ENCODE data around the gene CTNND1. TPM values are rescaled to one million over a fixed set of nuclear protein-coding genes. Genes with fewer than 3 reads are reported as not detected.
A peak's percentile ranks its signal among the peaks of the same experiment; 100 is the strongest.

The CTNND1 gene
- total RNA-seq, 3 donors from 2014 or later = 311 to 545 (median 448) TPM

DNA sequence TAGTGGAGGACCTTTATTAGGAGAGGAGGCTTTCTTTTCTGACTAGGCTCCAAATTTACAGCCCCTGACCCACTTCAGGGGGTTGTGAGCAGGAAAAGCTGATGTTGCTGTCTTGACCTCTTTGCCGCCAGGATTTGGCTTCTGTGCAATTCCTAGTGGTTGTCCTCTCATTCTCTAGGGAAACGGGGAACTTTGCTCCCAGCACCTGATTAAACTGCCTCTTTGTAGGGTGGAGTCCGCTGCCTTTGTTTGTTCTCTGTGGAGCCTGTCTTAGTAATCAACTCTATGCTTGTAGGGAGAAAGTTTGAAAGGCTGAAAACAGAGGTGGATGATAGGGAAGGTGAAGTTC is 16.3 kb downstream of the CTNND1 start:
- no peaks in the 10 kb centered on the region for H3K36me3 ChIP-seq (ENCODE audit: low read depth)
- ATAC-seq = peak; percentile 77
- no peaks in the 10 kb centered on the region for H3K9me3 ChIP-seq
- peaks cover 87% of the 10 kb centered on the region for H3K4me1 ChIP-seq (ENCODE audit: low read depth)
- peak overlapping the region; percentile 11 for H3K4me3 ChIP-seq
- TF ChIP-seq, protein P1, sequence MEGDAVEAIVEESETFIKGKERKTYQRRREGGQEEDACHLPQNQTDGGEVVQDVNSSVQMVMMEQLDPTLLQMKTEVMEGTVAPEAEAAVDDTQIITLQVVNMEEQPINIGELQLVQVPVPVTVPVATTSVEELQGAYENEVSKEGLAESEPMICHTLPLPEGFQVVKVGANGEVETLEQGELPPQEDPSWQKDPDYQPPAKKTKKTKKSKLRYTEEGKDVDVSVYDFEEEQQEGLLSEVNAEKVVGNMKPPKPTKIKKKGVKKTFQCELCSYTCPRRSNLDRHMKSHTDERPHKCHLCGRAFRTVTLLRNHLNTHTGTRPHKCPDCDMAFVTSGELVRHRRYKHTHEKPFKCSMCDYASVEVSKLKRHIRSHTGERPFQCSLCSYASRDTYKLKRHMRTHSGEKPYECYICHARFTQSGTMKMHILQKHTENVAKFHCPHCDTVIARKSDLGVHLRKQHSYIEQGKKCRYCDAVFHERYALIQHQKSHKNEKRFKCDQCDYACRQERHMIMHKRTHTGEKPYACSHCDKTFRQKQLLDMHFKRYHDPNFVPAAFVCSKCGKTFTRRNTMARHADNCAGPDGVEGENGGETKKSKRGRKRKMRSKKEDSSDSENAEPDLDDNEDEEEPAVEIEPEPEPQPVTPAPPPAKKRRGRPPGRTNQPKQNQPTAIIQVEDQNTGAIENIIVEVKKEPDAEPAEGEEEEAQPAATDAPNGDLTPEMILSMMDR (IDR thresholded peaks at IDR 0.05) = no peak
- intact Hi-C loops (cut with DNase I, micrococcal nuclease) = no loop called here
- DNase-seq = peak in 2 of 3 donors; percentile 50 to 87

DNA sequence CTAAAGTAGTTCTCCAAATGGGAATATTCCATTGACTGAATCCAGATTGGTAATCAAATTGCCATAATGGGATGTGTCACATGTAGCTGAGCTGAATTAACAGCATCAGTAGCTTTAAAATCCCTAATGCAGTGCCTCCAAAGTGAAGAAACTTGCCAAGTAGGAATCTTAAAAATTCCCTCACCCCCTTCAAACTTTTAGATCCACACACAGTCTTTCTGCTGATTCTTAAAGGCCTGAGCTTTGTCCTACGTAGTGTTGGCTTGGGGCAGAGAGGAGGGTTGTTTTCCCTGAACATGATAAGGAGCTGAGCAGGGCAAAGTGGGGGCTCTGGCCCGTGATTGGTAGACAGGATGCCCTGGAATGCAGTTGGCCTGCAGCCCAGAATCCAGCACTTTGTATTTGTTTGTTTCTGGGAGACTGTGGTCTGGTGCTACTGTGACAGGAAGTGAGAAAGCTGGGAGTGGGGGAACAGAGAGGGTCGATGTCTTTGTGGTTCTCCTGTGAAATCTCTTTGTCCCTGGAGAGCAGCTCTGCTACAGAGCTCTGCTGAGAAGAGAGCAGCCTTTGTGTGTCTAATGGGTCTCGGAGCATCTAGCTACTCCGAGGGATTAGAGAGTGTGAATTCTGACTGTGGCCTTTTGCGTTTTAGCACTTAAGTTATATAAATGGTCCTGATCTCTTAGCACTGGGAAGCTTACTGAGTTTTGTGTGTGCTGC is 16.9 kb downstream of the CTNND1 start:
- Histone ChIP-seq H3K36me3 (ENCODE audit: low read depth) (no peaks in the 10 kb centered on the region), H3K4me3 (peak overlapping the region; percentile 11), H3K4me1 (ENCODE audit: low read depth) (peaks cover 93% of the 10 kb centered on the region), H3K9me3 (no peaks in the 10 kb centered on the region)
- intact Hi-C loops (cut with DNase I, micrococcal nuclease) = no loop called here
- TF ChIP-seq, protein P1 (IDR thresholded peaks at IDR 0.05) = no peak
- ATAC-seq = peak; percentile 65
- peak; percentile 88 to 94 (median 89) for DNase-seq

DNA sequence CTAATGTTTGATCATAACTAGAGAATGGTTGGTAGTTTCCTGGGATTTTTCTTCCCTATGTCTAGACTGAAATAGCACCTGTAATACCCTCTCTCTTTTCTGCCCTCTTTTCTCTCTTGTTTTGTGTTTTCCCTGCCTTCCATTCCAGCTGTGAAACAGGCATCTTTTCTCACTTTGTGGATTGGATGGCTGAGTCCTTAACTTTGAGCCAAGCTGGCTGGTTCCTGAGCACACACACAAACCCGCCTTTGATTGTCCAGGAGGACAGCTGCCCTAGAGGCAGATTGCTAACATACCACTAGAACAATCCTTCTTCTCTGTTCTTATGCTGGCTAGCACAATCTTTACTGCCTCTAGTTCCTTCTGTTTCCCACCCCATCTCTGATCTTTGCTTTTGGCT is 17.7 kb downstream of the CTNND1 start:
- no peaks in the 10 kb centered on the region for H3K9me3 ChIP-seq
- intact Hi-C loops (cut with DNase I, micrococcal nuclease) = no loop called here
- TF ChIP-seq, protein P1 (IDR thresholded peaks at IDR 0.05) = no peak
- DNase-seq (no peak), ATAC-seq (peak; percentile 25)
- no peak overlapping the region for H3K4me3 ChIP-seq
- peaks cover 91% of the 10 kb centered on the region for H3K4me1 ChIP-seq (ENCODE audit: low read depth)
- no peaks in the 10 kb centered on the region for H3K36me3 ChIP-seq (ENCODE audit: low read depth)

DNA sequence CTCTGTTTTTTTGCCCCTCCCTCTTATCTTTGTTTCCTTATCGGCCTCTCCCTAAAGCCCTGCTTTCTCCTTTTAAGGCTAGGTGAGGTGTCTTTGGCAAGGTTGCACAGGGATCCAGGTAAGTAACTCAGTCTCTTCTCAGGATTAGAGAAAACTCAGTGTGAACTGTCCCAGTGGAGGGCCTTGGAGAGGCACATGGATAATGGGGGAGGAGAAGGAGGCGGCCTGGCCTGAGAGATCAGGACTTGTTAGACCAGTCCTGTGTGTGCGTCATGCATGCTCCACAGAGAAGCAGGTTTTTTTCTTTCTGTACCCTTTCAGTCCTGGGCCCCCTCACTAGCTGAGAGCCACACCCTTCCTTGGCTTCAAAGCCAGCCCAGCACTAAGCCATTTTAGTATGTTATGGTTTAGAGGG is 19.9 kb downstream of the CTNND1 start:
- TF ChIP-seq, protein P1 (IDR thresholded peaks at IDR 0.05) = no peak
- no peaks in the 10 kb centered on the region for H3K36me3 ChIP-seq (ENCODE audit: low read depth)
- no peak overlapping the region for H3K4me3 ChIP-seq
- H3K9me3 ChIP-seq = no peaks in the 10 kb centered on the region
- intact Hi-C loops (cut with DNase I, micrococcal nuclease) = no loop called here
- peak; percentile 64 to 81 (median 73) for DNase-seq
- H3K4me1 ChIP-seq (ENCODE audit: low read depth) = peaks cover 93% of the 10 kb centered on the region
- ATAC-seq = peak; percentile 68

DNA sequence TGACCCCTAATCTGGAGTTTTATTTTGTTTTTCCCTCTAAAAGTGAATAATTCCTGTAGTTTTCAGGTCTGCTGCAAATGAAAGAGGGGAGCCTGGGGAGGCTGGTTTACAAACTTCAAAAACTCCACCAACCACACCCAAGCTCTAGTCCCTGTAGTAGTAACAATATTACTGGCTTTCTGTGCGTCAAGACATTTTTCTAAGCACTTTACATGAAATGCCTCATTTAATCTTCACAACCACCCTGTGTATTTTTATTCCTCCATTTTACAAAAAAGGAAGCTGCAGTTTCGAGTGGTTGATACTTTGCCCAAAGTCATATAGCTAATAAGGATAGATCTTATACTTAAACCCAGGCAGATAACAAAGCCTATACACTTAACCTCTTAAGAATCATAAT is 23.5 kb downstream of the CTNND1 start:
- DNase-seq (no peak), ATAC-seq (no peak)
- peaks cover 81% of the 10 kb centered on the region for H3K4me1 ChIP-seq (ENCODE audit: low read depth)
- H3K9me3 ChIP-seq = no peaks in the 10 kb centered on the region
- H3K4me3 ChIP-seq = no peak overlapping the region
- no peaks in the 10 kb centered on the region for H3K36me3 ChIP-seq (ENCODE audit: low read depth)
- intact Hi-C loops (cut with DNase I, micrococcal nuclease) = no loop called here
- TF ChIP-seq, protein P1 (IDR thresholded peaks at IDR 0.05) = no peak
